Measurements from ENCODE around the gene BMPR1B.
"Not testable (repeated sequence)": the region's sequence is repeated elsewhere in the genome, so short reads cannot be mapped to it uniquely, and the experiment has no call there.

Gene BMPR1B

DNA sequence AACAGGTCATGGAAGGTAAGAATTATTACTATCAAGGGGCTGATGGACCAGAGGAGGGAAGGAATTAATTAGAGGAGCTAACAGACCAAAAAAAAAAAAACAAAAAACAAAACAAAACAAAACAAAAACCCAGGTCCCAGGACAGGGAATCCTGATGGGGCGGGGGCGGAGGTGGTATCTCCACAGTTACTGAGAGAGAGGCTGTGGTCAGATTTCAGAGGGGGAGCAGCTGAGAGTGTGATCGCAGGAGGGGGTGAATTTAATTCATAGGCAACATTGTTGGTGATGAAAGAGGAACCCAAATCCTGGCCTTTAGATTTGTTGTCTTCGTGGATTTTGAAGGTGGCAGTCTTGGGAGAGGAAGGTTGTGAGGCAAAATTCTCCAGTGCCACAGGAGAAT lies 401.6 kb downstream of the BMPR1B start:
- no peak overlapping the region for H3K4me3 ChIP-seq (ENCODE audit: low read depth, low read length)
- no peak for DNase-seq (ENCODE audit: low read depth)
- TF ChIP-seq, protein P1, sequence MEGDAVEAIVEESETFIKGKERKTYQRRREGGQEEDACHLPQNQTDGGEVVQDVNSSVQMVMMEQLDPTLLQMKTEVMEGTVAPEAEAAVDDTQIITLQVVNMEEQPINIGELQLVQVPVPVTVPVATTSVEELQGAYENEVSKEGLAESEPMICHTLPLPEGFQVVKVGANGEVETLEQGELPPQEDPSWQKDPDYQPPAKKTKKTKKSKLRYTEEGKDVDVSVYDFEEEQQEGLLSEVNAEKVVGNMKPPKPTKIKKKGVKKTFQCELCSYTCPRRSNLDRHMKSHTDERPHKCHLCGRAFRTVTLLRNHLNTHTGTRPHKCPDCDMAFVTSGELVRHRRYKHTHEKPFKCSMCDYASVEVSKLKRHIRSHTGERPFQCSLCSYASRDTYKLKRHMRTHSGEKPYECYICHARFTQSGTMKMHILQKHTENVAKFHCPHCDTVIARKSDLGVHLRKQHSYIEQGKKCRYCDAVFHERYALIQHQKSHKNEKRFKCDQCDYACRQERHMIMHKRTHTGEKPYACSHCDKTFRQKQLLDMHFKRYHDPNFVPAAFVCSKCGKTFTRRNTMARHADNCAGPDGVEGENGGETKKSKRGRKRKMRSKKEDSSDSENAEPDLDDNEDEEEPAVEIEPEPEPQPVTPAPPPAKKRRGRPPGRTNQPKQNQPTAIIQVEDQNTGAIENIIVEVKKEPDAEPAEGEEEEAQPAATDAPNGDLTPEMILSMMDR (IDR thresholded peaks at IDR 0.05; ENCODE audit: low read depth, low read length, missing control alignments): no peak
- in situ Hi-C loops (cut with HindIII; ENCODE audit: low sequenced_read_pairs): no loop called here

DNA sequence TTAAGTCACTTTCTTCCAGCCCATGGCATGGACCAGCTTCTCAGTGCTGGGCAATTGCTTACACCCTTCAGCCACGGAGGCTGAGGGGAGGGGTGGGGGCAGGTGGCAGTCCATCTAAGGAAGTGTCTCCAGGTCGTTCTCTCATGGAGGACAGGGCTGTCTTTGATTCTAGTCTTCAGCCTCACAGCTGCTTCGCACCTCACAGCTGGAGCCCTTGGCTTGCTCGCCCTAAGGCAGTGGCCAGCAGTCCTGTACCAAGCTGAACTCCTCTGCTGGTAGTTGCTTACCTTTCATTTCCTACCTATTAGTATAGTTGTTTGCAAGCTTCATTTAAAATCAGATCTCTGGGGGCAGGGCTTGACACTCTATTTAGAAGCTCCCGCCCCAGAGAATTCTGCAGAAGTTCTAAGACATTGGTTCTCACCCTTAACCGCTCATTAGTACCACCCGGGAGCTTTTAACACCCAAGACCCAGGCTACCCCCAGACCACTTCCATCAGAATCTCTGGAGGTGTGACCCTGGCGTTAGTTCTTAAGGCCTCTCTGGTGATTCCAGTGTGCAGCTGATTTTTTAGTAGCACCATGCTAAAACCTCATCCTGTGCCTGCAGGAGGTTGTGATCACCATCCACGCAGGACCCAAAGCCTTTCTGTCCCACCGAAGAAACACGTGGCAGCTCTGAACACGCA lies 404.2 kb downstream of the BMPR1B start:
- H3K4me3 ChIP-seq (ENCODE audit: low read depth, low read length): no peak overlapping the region
- in situ Hi-C loops (cut with HindIII; ENCODE audit: low sequenced_read_pairs): loop anchor here (5.0 kb wide), 1 partner anchor 350 kb away; no protein-coding TSS in a partner anchor
- TF ChIP-seq, protein P1 (IDR thresholded peaks at IDR 0.05; ENCODE audit: low read depth, low read length, missing control alignments): no peak
- DNase-seq (ENCODE audit: low read depth): no peak

GRCh38 chr4:95162867-95163266 lies 405.1 kb downstream of the BMPR1B start:
- in situ Hi-C loops (cut with HindIII; ENCODE audit: low sequenced_read_pairs): loop anchor here (5.0 kb wide), 1 partner anchor 349 kb away; no protein-coding TSS in a partner anchor
- no peak overlapping the region for H3K4me3 ChIP-seq (ENCODE audit: low read depth, low read length)
- DNase-seq (ENCODE audit: low read depth): no peak
- TF ChIP-seq, protein P1 (IDR thresholded peaks at IDR 0.05; ENCODE audit: low read depth, low read length, missing control alignments): no peak

GRCh38 chr4:95165926-95166524 lies 408.3 kb downstream of the BMPR1B start:
- in situ Hi-C loops (cut with HindIII; ENCODE audit: low sequenced_read_pairs): no loop called here
- no peak overlapping the region for H3K4me3 ChIP-seq (ENCODE audit: low read depth, low read length)
- peak; percentile 77 for DNase-seq (ENCODE audit: low read depth)
- TF ChIP-seq, protein P1 (IDR thresholded peaks at IDR 0.05; ENCODE audit: low read depth, low read length, missing control alignments): peak; percentile 35

- in situ Hi-C loops (cut with HindIII; ENCODE audit: low sequenced_read_pairs): no loop called here
- no peak overlapping the region for H3K4me3 ChIP-seq (ENCODE audit: low read depth, low read length)
- TF ChIP-seq, protein P1 (IDR thresholded peaks at IDR 0.05; ENCODE audit: low read depth, low read length, missing control alignments): no peak
- no peak for DNase-seq (ENCODE audit: low read depth)
Measured at GRCh38 chr4:95167805-95168204, 410.1 kb downstream of the BMPR1B start.

- TF ChIP-seq, protein P1 (IDR thresholded peaks at IDR 0.05; ENCODE audit: low read depth, low read length, missing control alignments): no peak
- in situ Hi-C loops (cut with HindIII; ENCODE audit: low sequenced_read_pairs): no loop called here
- H3K4me3 ChIP-seq (ENCODE audit: low read depth, low read length): no peak overlapping the region
- DNase-seq (ENCODE audit: low read depth): no peak
Measured at GRCh38 chr4:95170176-95170575, 412.4 kb downstream of the BMPR1B start.

DNA sequence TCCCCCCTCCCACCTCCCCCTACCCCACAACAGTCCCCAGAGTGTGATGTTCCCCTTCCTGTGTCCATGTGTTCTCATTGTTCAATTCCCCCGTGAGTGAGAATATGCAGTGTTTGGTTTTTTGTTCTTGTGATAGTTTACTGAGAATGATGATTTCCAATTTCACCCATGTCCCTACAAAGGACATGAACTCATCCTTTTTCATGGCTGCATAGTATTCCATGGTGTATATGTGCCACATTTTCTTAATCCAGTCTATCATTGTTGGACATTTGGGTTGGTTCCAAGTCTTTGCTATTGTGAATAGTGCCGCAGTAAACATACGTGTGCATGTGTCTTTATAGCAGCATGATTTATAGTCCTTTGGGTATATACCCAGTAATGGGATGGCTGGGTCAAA lies 413.6 kb downstream of the BMPR1B start:
- DNase-seq (ENCODE audit: low read depth); in situ Hi-C loops (cut with HindIII; ENCODE audit: low sequenced_read_pairs): not testable (repeated sequence)

More for the DNA sequence above, 413.6 kb downstream of the BMPR1B start:
- H3K4me3 ChIP-seq (ENCODE audit: low read depth, low read length): not testable (repeated sequence)
